MM.1S (cell line): Measurements from ENCODE around the gene CISD2.
"Not testable (repeated sequence)": the region's sequence is repeated elsewhere in the genome, so short reads cannot be mapped to it uniquely, and the experiment has no call there.

Experiments used
- DNase-seq: peaks from one replicate; pipeline ENCODE4 v3.0.0-alpha.2; 2015
- H2AFZ ChIP-seq: fragments of 300-600 bp; sonication (generic); 2 replicates; pipeline ENCODE4 v1.6.0; 2016; ENCODE audit warnings: antibody characterized with exemption, low read length
- H3F3A ChIP-seq: fragments of 300-600 bp; sonication (generic); 2 replicates; pipeline ENCODE4 v1.6.1; 2016; ENCODE audit warnings: mild to moderate bottlenecking, antibody characterized with exemption, low read length, moderate library complexity, mixed read lengths; ENCODE audit not compliant: insufficient read depth
- H3K27ac ChIP-seq: fragments of 300-600 bp; sonication (generic); 2 replicates; pipeline ENCODE4 v1.5.1; 2016; ENCODE audit warnings: mild to moderate bottlenecking, low read length
- H3K27me3 ChIP-seq: fragments of 300-600 bp; sonication (generic); replicated peaks from 2 replicates; pipeline ENCODE4 v1.6.0; 2016; ENCODE audit warnings: low read length; ENCODE audit not compliant: insufficient read depth
- H3K36me3 ChIP-seq: fragments of 300-600 bp; sonication (generic); replicated peaks from 2 replicates; pipeline ENCODE4 v1.6.1; 2016; ENCODE audit warnings: mild to moderate bottlenecking, low read length, mixed read lengths; ENCODE audit not compliant: insufficient read depth
- H3K4me1 ChIP-seq: fragments of 300-600 bp; sonication (generic); 2 replicates; pipeline ENCODE4 v1.6.1; 2016; ENCODE audit warnings: low read length, mixed read lengths
- H3K4me2 ChIP-seq: fragments of 300-600 bp; sonication (generic); 2 replicates; pipeline ENCODE4 v1.6.0; 2016; ENCODE audit warnings: low read depth, low read length
- H3K4me3 ChIP-seq: fragments of 300-600 bp; sonication (generic); 2 replicates; pipeline ENCODE4 v1.5.1; 2016; ENCODE audit warnings: low read length, mixed read lengths
- H3K79me2 ChIP-seq: fragments of 300-600 bp; sonication (generic); 2 replicates; pipeline ENCODE4 v1.6.1; 2016; ENCODE audit warnings: mixed run types, low read length, mixed read lengths
- H3K9ac ChIP-seq: fragments of 300-600 bp; sonication (generic); 2 replicates; pipeline ENCODE4 v1.6.1; 2016; ENCODE audit warnings: low read length, mixed read lengths
- H3K9me2 ChIP-seq: fragments of 300-600 bp; sonication (generic); replicated peaks from 2 replicates; pipeline ENCODE4 v1.6.1; 2016; ENCODE audit warnings: mild to moderate bottlenecking, low read length, mixed read lengths; ENCODE audit not compliant: insufficient read depth
- H3K9me3 ChIP-seq: fragments of 300-600 bp; sonication (generic); replicated peaks from 2 replicates; pipeline ENCODE4 v1.6.1; 2016; ENCODE audit warnings: mild to moderate bottlenecking, low read length, mixed read lengths; ENCODE audit not compliant: insufficient read depth
- H4K20me1 ChIP-seq: fragments of 300-600 bp; sonication (generic); 2 replicates; pipeline ENCODE4 v1.6.1; 2016; ENCODE audit warnings: mild to moderate bottlenecking, low read length, moderate library complexity, mixed read lengths; ENCODE audit not compliant: insufficient read depth
- EZH2 ChIP-seq: fragments of 300-600 bp; sonication (generic); optimal IDR thresholded peaks from 2 replicates; pipeline ENCODE3; 2017; ENCODE audit warnings: low read depth, mild to moderate bottlenecking, antibody characterized with exemption, low read length, mixed read lengths
- EZH2phosphoT487 ChIP-seq: fragments of 300-600 bp; sonication (generic); IDR thresholded peaks from 2 replicates; pipeline ENCODE4 v1.6.1; 2018; ENCODE audit warnings: antibody characterized with exemption, low read length
- TF ChIP-seq, protein P1 (sequence below): fragments of 300-600 bp; sonication (generic); IDR thresholded peaks from 2 replicates; pipeline ENCODE4 v1.5.1; 2016; ENCODE audit warnings: antibody characterized with exemption, low read length, mixed read lengths

CISD2 gene

DNA sequence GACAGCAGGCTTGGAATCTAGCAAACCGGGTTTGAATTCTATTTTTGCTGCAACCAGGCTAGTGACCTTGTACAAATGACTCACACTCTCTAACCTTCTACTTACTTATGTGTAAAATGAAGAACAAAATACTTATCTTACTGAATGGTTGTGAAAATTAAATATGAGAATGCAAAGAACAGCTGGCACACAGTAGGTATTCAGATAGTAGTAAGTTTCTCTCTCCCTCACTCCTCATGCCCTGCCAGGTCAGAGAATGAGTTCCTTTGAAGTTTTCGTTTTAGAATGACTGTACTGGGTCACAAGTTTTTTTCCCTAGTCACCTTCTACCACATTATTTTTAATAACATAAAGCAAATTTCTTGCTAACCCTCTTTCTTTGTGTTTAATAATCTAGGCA, 33.0 kb downstream of the CISD2 start:
- Histone ChIP-seq H3K9me3 (no peaks in the 10 kb centered on the region), H3K9me2 (no peaks in the 10 kb centered on the region), H3F3A (no peaks in the 10 kb centered on the region), H3K4me2 (no peak overlapping the region), H4K20me1 (no peaks in the 10 kb centered on the region), H2AFZ (no peak overlapping the region), H3K27ac (no peak overlapping the region), H3K36me3 (no peaks in the 10 kb centered on the region), H3K9ac (no peak overlapping the region), H3K27me3 (no peaks in the 10 kb centered on the region), H3K4me3 (no peak overlapping the region), H3K79me2 (no peaks in the 10 kb centered on the region), H3K4me1 (no peaks in the 10 kb centered on the region)
- no peak for TF ChIP-seq EZH2phosphoT487
- TF ChIP-seq, protein P1, sequence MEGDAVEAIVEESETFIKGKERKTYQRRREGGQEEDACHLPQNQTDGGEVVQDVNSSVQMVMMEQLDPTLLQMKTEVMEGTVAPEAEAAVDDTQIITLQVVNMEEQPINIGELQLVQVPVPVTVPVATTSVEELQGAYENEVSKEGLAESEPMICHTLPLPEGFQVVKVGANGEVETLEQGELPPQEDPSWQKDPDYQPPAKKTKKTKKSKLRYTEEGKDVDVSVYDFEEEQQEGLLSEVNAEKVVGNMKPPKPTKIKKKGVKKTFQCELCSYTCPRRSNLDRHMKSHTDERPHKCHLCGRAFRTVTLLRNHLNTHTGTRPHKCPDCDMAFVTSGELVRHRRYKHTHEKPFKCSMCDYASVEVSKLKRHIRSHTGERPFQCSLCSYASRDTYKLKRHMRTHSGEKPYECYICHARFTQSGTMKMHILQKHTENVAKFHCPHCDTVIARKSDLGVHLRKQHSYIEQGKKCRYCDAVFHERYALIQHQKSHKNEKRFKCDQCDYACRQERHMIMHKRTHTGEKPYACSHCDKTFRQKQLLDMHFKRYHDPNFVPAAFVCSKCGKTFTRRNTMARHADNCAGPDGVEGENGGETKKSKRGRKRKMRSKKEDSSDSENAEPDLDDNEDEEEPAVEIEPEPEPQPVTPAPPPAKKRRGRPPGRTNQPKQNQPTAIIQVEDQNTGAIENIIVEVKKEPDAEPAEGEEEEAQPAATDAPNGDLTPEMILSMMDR = no peak
- no peak for TF ChIP-seq EZH2
- DNase-seq = no peak

DNA sequence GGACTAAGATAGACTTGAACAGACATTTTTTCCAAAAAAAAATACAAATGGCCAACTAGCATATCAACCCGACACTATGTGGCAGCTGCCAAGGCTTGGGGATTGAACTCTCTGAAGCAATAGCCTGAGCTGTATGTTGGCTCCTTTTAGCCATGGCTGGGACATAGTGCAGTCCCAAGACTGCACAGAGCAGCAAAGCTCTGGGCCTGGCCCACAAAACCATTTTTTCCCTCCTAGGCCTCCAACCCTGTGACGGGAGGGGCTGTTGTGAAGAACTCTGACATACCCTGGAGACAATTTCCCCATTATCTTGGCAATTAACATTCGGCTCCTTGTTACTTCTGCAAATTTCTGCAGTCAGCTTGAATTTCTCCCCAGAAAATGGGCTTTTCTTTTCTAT, 50.1 kb downstream of the CISD2 start:
- no peak overlapping the region for H3K4me3 ChIP-seq
- no peaks in the 10 kb centered on the region for H3K9me3 ChIP-seq
- TF ChIP-seq, protein P1 = no peak
- TF ChIP-seq EZH2phosphoT487 (no peak), EZH2 (no peak)
- no peaks in the 10 kb centered on the region for H3K27me3 ChIP-seq
- H4K20me1 ChIP-seq = no peaks in the 10 kb centered on the region
- H3K27ac ChIP-seq = no peak overlapping the region
- no peaks in the 10 kb centered on the region for H3K79me2 ChIP-seq
- no peak overlapping the region for H3K4me2 ChIP-seq
- no peaks in the 10 kb centered on the region for H3K36me3 ChIP-seq
- no peaks in the 10 kb centered on the region for H3F3A ChIP-seq
- H3K9me2 ChIP-seq = no peaks in the 10 kb centered on the region
- no peak for DNase-seq
- no peak overlapping the region for H2AFZ ChIP-seq
- H3K9ac ChIP-seq = no peak overlapping the region
- no peaks in the 10 kb centered on the region for H3K4me1 ChIP-seq

- not testable (repeated sequence) for DNase-seq, H3K4me3 ChIP-seq, H3K9me3 ChIP-seq, H3K36me3 ChIP-seq, H3K27me3 ChIP-seq, H3K79me2 ChIP-seq, H3K4me2 ChIP-seq, H3K4me1 ChIP-seq, H3K9ac ChIP-seq, H3F3A ChIP-seq, H3K9me2 ChIP-seq, H3K27ac ChIP-seq, H2AFZ ChIP-seq, H4K20me1 ChIP-seq
Measured at GRCh38 chr4:102919697-102920096, 50.9 kb downstream of the CISD2 start.

DNA sequence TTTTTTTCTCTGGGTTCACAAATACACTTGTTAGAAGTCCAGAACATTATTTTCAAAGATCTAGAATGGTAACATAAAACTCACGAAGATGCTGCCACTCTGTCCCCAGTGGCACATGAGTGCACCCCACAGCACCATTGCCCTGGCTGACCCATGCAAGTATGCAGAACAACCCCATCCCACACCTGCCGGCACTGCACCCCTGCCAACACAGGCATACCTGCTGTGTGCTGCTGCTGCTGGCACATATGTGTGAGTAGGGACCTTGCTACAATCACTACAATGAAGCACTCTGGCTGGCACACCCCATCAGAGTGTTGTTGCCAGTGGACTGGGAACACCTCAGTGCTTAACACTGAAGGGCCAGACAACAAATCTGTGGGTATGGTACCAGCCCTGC, 66.9 kb downstream of the CISD2 start:
- H3K27ac ChIP-seq = no peak overlapping the region
- H3K4me3 ChIP-seq = no peak overlapping the region
- no peaks in the 10 kb centered on the region for H3K9me3 ChIP-seq
- H3K4me1 ChIP-seq = no peaks in the 10 kb centered on the region
- no peaks in the 10 kb centered on the region for H3K36me3 ChIP-seq
- H4K20me1 ChIP-seq = no peaks in the 10 kb centered on the region
- DNase-seq = no peak
- H3F3A ChIP-seq = no peaks in the 10 kb centered on the region
- TF ChIP-seq EZH2 (no peak), EZH2phosphoT487 (no peak)
- TF ChIP-seq, protein P1 = no peak
- H3K4me2 ChIP-seq = no peak overlapping the region
- no peak overlapping the region for H3K9ac ChIP-seq
- H3K79me2 ChIP-seq = no peaks in the 10 kb centered on the region
- H3K27me3 ChIP-seq = no peaks in the 10 kb centered on the region
- H3K9me2 ChIP-seq = no peaks in the 10 kb centered on the region
- no peak overlapping the region for H2AFZ ChIP-seq

- H3K4me1 ChIP-seq, H4K20me1 ChIP-seq, H3K4me3 ChIP-seq, H3K79me2 ChIP-seq, H3F3A ChIP-seq, H3K9me3 ChIP-seq, H3K9ac ChIP-seq, H3K4me2 ChIP-seq, DNase-seq, H3K9me2 ChIP-seq, H3K27ac ChIP-seq, H3K36me3 ChIP-seq, H3K27me3 ChIP-seq, H2AFZ ChIP-seq: not testable (repeated sequence)
Measured at GRCh38 chr4:102938063-102938462, 69.3 kb downstream of the CISD2 start.
